CD4-positive, alpha-beta T cell (primary cell): ENCODE measurements around the gene CDKAL1. TPM values are rescaled to one million over a fixed set of nuclear protein-coding genes. Genes with fewer than 3 reads are reported as not detected.

ENCODE experiments used
- ATAC-seq: fragments of 200-7000 bp; cut with Tn5 transposase; one replicate; pipeline ENCODE4 v1.10.0; 2022; ENCODE audit warnings: mild to moderate bottlenecking; ENCODE audit not compliant: poor library complexity
- CTCF ChIA-PET: fragments of 350-600 bp; sonication (Branson Sonifier 250); formaldehyde crosslinking; loops from one replicate; lab custom pipeline; 2021; ENCODE audit warnings: antibody characterized with exemption, inconsistent platforms; lab: Charles Lee
- POLR2A ChIA-PET: fragments of 350-600 bp; sonication (Branson Sonifier 250); formaldehyde crosslinking; loops from one replicate; lab custom pipeline; 2021; ENCODE audit warnings: antibody characterized with exemption, inconsistent platforms; lab: Charles Lee
- DNase-seq, 14 experiments: peaks; one replicate each; pipeline ENCODE4 v3.0.0-alpha.2; 2013 to 2020; ENCODE audit warnings: mixed read lengths in 2 of 14
- H3K27ac ChIP-seq, 2 donors: one replicate each; pipeline versions ENCODE4 v1.5.1 to v1.7.0; 2013; ENCODE audit warnings: low read length in 2 of 2, low read depth in 1 of 2, mild to moderate bottlenecking in 1 of 2
- H3K27me3 ChIP-seq, 2 experiments: 1 replicate in 1 of 2; 2 replicates in 1 of 2; pipeline versions ENCODE4 v1.6.1 to v1.7.0; 2013; ENCODE audit warnings: low read length in 2 of 2, control low read depth in 1 of 2, mild to moderate bottlenecking in 1 of 2, moderate library complexity in 1 of 2; ENCODE audit not compliant: insufficient read depth in 2 of 2, control insufficient read depth in 1 of 2
- H3K36me3 ChIP-seq: one replicate; pipeline ENCODE4 v1.6.1; 2013; ENCODE audit warnings: low read length, control low read depth; ENCODE audit not compliant: insufficient read depth
- H3K4me1 ChIP-seq: one replicate; pipeline ENCODE4 v1.6.1; 2013; ENCODE audit warnings: low read length, control low read depth; ENCODE audit not compliant: insufficient read depth
- H3K4me3 ChIP-seq: one replicate; pipeline ENCODE4 v1.5.1; 2013; ENCODE audit warnings: mild to moderate bottlenecking, low read length, moderate library complexity
- H3K9me3 ChIP-seq, 2 experiments: 1 replicate in 1 of 2; 2 replicates in 1 of 2; pipeline versions ENCODE4 v1.6.1 to v1.7.0; 2013; ENCODE audit warnings: low read length in 2 of 2, mild to moderate bottlenecking in 2 of 2, control low read depth in 1 of 2, moderate library complexity in 1 of 2; ENCODE audit not compliant: control insufficient read depth in 1 of 2, insufficient read depth in 1 of 2
- H3K27ac Mint-ChIP-seq: one replicate; pipeline ENCODE4 v1.8.0; 2020; ENCODE audit warnings: mixed read lengths
- H3K27me3 Mint-ChIP-seq: one replicate; pipeline ENCODE4 v1.8.0; 2021; ENCODE audit warnings: mixed read lengths
- H3K36me3 Mint-ChIP-seq: one replicate; pipeline ENCODE4 v1.8.0; 2021; ENCODE audit warnings: low read depth, mixed read lengths
- H3K4me1 Mint-ChIP-seq: one replicate; pipeline ENCODE4 v1.8.0; 2021; ENCODE audit warnings: low read depth, mixed read lengths
- H3K4me3 Mint-ChIP-seq: one replicate; pipeline ENCODE4 v1.8.0; 2020; ENCODE audit warnings: mild to moderate bottlenecking, mixed read lengths
- H3K9me3 Mint-ChIP-seq: one replicate; pipeline ENCODE4 v1.8.0; 2020; ENCODE audit warnings: mixed read lengths
- CTCF ChIP-seq: fragments of 200-600 bp; IDR thresholded peaks from one replicate; pipeline ENCODE4 v1.8.0; 2022; ENCODE audit warnings: antibody characterized with exemption, mild to moderate bottlenecking
- intact Hi-C, 2 experiments: fragments of 100-400 bp; cut with DNase I in 1 of 2; cut with micrococcal nuclease in 1 of 2; formaldehyde crosslinking; loops; one replicate each; pipeline versions ENCODE4 v1.15.1 to v1.9.0; 2023 to 2025; cut with DNase I, micrococcal nuclease
- total RNA-seq, 174 experiments: library from RNA in 2 of 174; stranded (reverse) in 2 of 174; gene quantifications; one replicate each; pipeline ENCODE4 v1.2.3 and lab custom pipeline; 2021 to 2026

The CDKAL1 gene
- total RNA-seq, 2 experiments from 2014 or later: 21.3 to 23.9 TPM

GRCh38 chr6:20976391-20976918 is 442.2 kb downstream of the CDKAL1 start:
- POLR2A ChIA-PET: interaction anchor here (0.7 kb wide), 1 partner anchor 375 kb away, joined by 3 read pairs; no protein-coding TSS in a partner anchor

GRCh38 chr6:20978151-20978614 is 443.9 kb downstream of the CDKAL1 start:
- CTCF ChIA-PET: no interaction called here
- Mint-ChIP-seq H3K4me1 (no peaks in the 10 kb centered on the region), H3K4me3 (no peak overlapping the region), H3K9me3 (peaks cover 7% of the 10 kb centered on the region), H3K27me3 (no peaks in the 10 kb centered on the region), H3K27ac (no peak overlapping the region), H3K36me3 (peaks cover 38% of the 10 kb centered on the region)
- intact Hi-C loops: no loop called here
- Histone ChIP-seq H3K27ac (no peak overlapping the region), H3K36me3 (no peaks in the 10 kb centered on the region), H3K4me1 (no peaks in the 10 kb centered on the region), H3K27me3 (no peaks in the 10 kb centered on the region), H3K9me3 (peaks cover 0 to 3% of the 10 kb centered on the region in 2 experiments), H3K4me3 (no peak overlapping the region)
- no peak for TF ChIP-seq CTCF
- DNase-seq (no peak), ATAC-seq (no peak)
- POLR2A ChIA-PET: no interaction called here

More at GRCh38 chr6:20976391-20976918, 442.2 kb downstream of the CDKAL1 start:
- peaks cover 7% of the 10 kb centered on the region for H3K9me3 Mint-ChIP-seq
- no peaks in the 10 kb centered on the region for H3K4me1 ChIP-seq
- H3K36me3 Mint-ChIP-seq: peaks cover 29% of the 10 kb centered on the region
- H3K4me1 Mint-ChIP-seq: no peaks in the 10 kb centered on the region
- no peak overlapping the region for H3K4me3 ChIP-seq
- CTCF ChIA-PET: no interaction called here
- no peak overlapping the region for H3K27ac ChIP-seq
- DNase-seq (no peak), ATAC-seq (no peak)
- H3K27me3 Mint-ChIP-seq: no peaks in the 10 kb centered on the region
- H3K4me3 Mint-ChIP-seq: no peak overlapping the region
- H3K27me3 ChIP-seq: no peaks in the 10 kb centered on the region
- intact Hi-C loops: no loop called here
- no peak for TF ChIP-seq CTCF
- H3K27ac Mint-ChIP-seq: no peak overlapping the region
- peaks cover 0 to 3% of the 10 kb centered on the region in 2 experiments for H3K9me3 ChIP-seq
- H3K36me3 ChIP-seq: no peaks in the 10 kb centered on the region

- ChIA-PET POLR2A (no interaction called here), CTCF (no interaction called here)
- no peak for TF ChIP-seq CTCF
- no peaks in the 10 kb centered on the region for H3K36me3 ChIP-seq
- Mint-ChIP-seq H3K27ac (no peak overlapping the region), H3K27me3 (no peaks in the 10 kb centered on the region), H3K4me1 (no peaks in the 10 kb centered on the region), H3K9me3 (peaks cover 7% of the 10 kb centered on the region), H3K36me3 (peaks cover 44% of the 10 kb centered on the region), H3K4me3 (no peak overlapping the region)
- no peaks in the 10 kb centered on the region for H3K4me1 ChIP-seq
- H3K9me3 ChIP-seq: peaks cover 4% of the 10 kb centered on the region in 2 experiments
- H3K27ac ChIP-seq: no peak overlapping the region
- no peaks in the 10 kb centered on the region for H3K27me3 ChIP-seq
- intact Hi-C loops: no loop called here
- ATAC-seq (no peak), DNase-seq (no peak)
- no peak overlapping the region for H3K4me3 ChIP-seq
Observed at GRCh38 chr6:20979076-20979475, 444.8 kb downstream of the CDKAL1 start.
